Renal cortical epithelial cell (primary cell): ENCODE data around the gene P2RY14. TPM values are rescaled to one million over a fixed set of nuclear protein-coding genes. Genes with fewer than 3 reads are reported as not detected.
A peak's percentile ranks its signal among the peaks of the same experiment; 100 is the strongest.

Source experiments
- DNase-seq: peaks from one replicate; pipeline ENCODE4 v3.0.0-alpha.2; 2011; ENCODE audit warnings: low read depth
- total RNA-seq: library from RNA; depleted of rRNA; stranded (reverse); fragments of >200 nt; gene quantifications from 2 replicates; pipeline ENCODE4 v1.2.3, GENCODE V29; 2014

The P2RY14 gene
- total RNA-seq, 1 donor from 2014 or later = not detected

DNA sequence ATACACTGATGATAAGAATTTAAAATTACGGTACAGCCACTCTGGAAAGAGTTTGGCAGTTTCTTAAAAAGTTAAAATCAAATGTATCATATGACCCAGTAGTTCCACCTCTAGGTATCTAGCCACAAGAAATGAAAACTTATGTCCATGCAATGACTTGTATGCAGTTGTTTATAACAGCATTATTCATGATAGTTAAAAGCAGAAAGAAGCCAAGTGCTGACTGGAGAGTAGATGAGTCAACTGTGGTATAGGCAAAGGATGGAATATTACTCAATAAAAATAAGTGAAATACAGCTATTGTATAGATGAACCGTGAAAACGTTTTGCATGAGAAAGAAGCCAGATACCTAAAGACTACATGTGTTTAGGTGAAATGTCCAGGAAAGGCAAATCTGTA lies 23.4 kb upstream of the P2RY14 start:
- DNase-seq = no peak

DNA sequence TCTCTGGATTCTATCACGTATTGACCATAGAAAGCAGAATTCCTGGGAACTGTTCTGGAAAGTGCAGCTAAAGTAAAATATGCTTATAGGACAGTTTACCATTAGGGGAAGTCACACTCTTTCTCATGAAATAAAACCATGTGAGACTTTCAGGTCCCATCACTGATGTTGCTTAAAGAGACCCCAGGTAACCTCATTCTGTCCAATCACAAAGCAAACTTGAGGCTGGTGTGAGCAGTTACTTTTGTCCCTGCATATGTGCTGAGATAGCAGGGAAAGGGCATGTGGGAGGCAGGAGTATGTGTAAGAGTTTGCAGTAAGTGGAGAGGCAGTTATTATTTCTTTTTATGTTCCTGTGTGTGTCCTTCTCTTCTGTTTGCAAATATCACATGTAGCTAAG lies 22.2 kb upstream of the P2RY14 start:
- DNase-seq = no peak

DNA sequence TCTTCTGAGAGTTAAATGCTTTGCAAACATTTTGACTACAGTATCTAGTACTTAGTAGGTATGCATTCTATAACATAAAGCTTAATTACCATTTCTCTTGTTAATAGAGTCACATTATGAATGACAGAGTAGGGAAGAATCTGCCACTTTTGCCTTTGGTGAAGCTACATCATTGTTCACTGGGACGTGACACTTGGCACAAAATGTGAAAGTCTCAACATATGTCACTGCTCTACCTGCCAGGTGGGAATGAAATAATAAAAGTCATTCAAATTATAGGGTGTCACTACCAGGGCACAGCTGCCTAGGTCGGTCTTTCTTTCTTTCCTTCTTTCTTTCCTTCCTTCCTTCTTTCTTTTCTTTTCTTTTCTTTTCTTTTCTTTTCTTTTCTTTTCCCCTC lies 20.7 kb upstream of the P2RY14 start:
- DNase-seq = no peak

DNA sequence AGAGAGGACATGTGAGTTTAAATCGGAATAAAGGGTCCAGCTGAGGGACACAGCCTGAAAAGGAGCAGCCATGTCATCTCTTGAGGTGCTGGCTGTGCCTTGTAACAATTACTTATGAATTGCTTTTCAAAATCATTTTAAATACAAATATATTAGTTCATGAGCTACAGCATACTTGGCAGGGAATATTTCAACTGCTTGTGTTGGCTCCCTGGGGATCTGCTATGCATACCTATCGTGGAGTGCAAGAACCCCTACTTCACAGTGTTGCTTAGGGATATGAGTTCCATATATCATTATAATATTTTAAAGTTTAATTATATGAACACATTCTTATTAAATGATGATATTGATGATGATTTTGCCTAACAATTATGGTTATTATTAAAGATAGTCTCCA lies 19.1 kb upstream of the P2RY14 start:
- no peak for DNase-seq

DNA sequence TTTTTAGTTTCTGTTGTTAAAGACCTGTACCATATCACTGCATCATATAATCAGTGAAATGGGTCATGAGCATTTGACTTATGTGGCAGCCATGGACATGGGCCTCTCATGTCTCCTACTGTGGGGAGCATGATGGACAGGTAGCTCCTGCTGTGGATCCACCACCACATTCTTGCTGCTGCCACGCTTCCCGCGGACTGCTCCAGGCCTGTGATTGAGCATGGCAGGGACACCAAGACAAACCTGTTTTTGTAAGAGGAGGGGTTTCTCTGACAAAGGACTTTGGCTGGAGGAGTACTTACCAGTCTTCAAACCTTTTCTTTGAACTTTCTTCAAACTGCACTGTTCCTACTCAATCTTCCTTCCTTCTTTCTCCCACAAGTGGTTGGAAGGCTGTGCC lies 17.9 kb upstream of the P2RY14 start:
- DNase-seq = no peak

DNA sequence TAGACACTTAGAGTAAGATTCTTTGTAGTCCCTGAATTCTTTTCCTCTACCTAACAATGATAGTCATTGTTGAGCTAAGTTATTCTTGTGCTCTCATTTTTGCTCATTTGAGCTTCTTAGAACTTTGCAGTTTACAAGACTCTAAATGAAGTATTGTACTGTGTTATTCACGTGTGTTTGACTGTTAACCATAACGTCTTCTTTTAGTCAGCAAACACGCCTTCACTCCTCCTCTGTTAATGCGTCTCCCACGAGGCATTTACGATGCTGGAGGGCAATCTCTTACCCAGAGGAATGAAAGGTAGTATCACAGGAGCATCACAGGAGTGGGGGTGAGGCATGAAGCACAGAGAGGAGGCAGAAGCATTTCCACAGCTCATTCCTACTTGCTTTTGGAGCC lies 14.8 kb upstream of the P2RY14 start:
- DNase-seq = no peak

DNA sequence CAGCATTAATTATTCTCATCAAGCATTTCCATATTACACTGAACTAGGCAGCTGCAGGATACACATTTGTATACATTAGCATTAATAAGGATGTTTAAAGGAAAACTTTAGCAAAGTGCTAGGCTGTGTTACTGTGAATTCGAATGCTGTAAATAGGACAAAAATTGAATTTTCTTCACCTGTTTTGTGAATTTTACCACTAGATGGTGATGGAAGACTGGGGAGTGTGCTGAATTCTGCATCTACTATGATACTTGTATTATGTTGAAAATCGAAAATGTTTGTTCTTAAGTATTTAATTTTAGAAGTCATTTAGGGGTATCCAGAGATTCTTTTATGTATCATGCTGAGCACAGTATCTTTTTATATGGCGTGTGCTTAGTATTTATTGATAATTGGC lies 12.3 kb upstream of the P2RY14 start:
- DNase-seq = peak; percentile 50

DNA sequence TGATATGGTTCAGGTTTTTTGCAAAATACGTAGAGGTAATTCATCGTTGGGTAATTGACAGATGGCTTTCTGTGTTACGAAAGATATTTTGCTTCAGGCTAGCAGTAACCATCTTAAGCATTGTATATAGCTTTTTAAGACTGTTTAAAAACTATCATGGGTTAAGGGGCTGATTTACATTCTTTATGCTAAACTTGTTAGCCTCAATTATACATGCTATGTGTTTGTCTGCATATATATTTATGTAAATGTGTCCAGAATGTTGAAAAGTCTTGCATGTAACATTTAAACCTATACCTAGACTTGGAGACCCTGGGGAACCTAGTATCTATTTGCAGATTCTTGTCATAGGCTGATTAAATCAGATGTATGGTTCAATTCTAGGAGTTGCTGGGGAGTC lies 11.1 kb upstream of the P2RY14 start:
- no peak for DNase-seq

DNA sequence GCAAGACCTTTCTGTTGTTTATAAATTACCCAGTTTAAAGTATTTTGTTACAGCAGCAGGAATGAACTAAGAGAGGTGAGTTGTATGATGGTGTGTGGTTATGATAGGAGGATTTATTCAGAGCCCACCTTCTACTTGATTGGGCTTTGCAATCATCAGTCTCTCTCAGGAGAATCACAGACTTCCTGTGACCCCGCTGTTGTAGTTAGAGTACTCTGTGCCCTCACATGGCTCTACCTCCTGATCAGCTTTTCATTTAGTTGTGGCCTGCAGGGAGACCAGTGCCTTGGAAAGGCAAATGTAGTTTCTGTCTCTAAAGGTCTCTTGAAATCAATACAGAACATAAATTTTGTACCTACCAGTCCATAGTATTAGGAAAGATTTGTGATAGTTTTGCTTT lies 7.6 kb upstream of the P2RY14 start:
- no peak for DNase-seq

DNA sequence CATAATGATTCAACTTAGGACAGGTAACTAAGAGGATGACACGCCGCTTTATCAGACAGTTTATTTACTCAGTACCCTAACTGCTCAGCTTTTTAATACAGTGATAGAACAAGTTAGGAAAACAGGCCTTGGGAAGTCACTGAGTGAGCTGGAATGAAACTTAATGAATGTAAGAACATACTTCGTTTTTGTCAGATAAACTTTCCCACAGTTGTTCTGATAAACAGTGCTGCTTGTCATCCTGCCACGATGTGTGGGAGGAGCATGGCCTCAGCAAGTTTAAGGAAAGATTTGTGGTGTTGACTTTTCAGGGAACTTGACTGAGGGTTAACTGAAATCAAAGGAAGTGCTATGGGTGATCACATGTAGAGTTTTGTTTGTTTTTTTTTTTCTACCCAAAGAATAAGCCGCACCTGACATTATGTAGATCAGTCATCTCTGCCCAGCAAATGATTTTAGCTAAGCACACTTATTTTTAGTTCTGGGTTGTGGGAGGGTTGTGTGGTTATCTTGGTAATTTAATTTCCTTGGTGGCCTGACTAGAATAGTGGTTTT lies 5.6 kb upstream of the P2RY14 start:
- DNase-seq = peak; percentile 78

DNA sequence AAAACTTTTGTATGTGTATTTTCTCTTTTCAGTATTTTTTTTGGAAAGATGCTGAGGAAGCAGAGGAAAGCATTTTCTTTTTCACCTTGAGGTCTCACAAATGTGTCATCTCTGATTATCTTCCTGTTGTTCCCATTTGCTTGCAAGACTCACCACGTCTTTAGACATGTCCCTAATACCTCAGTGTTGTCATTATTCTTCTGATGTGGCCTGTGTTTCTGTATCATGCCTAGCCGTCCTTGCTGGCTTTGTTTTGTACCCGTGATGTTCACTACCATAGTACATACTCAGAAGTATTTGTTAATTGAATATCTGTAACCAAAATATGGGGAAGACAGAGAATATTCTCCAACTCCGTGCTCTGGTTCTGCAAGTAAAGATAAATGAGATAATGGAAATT lies 5.0 kb upstream of the P2RY14 start:
- DNase-seq = no peak

DNA sequence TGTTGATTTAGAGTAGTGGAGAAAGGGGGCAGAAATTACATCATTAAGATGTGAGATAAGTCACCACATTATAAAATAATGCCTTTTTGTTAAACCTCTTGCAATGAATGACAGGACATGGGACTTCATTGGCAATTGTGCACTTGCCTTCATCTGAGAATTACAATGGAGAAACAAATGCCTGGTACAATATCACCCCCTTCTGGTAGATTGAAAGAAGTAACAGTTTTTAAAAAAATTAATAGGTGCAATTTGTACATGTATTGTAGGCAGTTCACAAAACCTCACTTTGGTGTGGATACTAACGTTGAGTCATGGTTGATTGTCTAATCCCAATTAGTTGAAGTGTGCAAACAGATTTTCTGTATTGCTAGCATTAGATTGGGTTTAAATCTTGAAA lies 4.6 kb upstream of the P2RY14 start:
- peak; percentile 62 for DNase-seq

DNA sequence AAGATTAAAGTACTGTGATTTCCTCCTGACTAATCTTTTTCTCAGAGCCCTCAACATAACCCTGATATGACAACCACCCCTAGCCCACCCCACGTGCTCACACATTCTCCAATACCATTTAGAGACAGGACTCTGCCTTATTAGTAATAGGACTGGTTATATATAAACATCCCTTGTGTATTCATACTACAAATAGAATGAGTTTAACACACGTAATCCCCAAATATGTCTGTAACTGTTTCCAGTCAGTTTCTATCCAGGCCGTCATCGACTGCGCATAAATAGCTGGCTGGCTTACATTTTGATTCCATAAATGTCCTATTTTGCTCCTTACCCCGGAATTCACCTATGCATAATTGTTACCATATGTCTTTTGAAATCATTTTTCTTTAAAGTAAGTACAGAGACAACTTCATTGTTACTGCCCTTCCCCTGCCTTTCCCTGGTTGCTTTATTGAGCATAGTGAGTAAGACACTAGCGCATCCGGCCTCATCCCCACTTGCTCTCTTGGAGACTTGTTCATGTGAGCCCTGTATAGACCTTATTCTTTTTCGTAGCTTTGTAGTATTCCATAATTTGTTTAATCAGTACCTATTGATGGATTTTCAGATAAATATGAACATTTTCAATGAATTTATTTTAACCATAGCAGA lies 3.5 kb upstream of the P2RY14 start:
- DNase-seq = no peak

DNA sequence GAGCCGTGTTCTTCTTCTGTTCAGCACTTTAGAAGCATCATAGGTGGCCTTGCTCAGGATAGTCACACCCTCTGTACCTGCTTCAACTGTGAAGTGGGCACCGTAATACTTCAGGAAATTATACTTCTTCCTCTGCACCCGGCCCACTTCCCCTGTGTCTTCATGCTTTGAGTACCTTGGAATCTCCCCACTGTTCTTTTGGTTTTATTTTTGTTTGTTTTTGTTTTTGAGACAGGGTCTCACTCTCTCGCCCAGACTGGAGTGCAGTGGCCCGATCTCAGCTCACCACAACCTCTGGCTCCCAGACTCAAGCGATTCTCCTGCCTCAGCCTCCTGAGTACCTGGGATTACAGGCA lies 1.7 kb downstream of the P2RY14 start:
- no peak for DNase-seq

DNA sequence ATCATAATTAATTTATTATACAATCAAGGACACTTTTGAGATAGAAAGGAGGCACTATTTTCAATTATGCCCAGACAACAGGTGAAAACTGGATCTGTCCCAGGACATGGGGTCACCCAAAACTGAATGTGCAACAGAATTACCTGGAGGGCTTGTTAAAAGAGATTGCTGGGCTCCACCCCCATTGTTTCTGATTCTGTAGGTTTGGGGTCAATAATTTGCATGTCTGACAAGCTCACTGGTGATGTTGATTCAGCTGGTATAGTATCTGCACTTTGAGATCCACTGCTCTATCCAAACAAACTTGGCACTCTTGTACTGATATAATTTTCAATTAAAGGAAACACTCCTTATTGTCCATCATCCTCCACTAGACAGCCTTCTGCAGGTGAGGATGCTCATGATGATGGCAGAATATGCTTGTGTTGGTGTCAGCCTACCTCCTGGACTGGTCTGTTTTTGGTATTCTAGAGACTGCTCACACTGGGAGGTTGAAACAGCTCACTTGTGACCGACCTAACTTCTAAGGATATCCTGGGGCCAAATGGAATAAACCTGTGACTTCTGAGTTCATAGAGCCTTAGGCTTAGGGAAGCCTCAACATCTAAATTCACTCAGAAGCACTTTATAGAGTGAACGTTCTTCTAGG lies 2.2 kb downstream of the P2RY14 start:
- DNase-seq = no peak

DNA sequence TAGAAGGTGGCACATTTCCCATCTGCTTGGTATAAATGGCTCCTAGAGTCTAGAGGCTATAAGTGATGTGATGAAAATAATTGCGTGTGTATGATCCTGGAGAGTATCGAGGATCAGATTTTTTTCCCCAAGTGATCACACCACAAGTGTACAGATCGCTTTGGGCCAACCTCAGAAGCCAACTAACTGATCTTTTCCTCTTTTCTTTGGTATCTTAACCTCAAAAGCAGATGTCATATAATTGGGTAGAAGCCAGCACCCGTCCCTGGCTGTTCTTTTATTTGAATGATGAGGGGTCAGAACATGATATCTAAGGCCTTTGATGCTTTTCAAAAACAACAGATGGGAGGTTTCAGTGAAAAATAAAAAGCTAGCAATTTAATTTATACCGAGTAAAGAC lies 3.3 kb downstream of the P2RY14 start:
- no peak for DNase-seq

DNA sequence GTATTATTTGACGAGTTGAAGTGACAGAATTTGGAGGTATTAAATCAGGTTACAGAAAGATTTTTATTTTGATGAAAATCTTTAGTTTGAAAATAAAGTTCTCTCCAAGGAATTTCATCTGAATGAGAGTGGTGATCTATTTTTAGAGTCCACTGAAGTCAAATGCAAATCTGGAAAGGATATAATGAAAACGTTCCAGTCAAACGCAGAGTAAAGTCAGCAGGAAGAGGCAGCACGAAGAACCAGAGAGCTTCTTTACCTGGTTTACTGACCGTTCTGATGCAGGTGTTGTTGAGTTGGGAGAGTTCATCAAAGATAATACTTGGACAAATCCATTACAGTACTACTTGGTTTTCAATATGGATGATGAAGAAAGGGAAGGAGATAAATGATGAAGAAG lies 8.7 kb downstream of the P2RY14 start:
- DNase-seq = no peak

DNA sequence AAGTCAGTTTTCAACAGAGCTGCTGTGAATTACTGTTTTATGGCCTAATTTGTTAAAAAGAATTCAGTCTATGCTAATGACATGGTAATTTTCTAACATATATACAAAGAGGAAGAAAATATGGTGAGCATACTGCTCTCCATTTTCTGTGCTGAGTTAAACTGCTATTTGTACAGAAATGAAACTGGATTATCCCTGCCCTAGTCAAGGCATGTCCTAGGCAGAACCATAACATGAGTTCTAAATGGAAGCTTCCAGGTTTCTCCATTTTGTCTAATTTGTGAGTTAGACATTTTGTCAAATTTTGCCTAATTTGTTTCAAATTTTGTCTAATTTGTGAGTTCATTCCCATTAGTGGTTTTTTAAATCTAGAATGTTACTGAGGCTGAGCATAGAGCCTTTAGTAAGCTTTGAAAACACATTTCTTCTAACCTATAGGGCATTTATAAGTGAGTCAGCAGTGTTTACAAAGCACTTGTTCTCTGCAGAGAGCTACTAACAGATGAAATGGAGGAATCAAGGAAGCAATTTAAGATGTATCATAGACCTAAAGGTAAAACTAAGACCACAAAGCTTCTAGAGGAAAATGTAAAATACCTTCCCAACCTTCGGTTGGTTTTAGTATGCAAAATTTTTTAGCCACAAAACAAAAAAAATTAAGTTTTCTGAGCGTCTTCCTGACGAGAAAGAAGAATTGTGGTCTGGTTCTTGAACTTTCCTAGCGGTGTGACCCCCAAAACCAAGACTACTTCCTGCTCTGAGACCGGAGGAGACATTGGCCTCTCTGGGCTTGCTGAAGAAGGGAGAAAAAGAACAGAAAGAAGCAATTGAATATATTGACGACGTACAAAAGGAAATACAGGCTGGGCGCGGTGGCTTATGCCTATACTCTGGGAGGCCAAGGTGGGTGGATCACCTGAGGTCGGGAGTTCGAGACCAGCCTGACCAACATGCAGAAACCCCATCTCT lies 9.8 kb downstream of the P2RY14 start:
- DNase-seq = peak; percentile 16

DNA sequence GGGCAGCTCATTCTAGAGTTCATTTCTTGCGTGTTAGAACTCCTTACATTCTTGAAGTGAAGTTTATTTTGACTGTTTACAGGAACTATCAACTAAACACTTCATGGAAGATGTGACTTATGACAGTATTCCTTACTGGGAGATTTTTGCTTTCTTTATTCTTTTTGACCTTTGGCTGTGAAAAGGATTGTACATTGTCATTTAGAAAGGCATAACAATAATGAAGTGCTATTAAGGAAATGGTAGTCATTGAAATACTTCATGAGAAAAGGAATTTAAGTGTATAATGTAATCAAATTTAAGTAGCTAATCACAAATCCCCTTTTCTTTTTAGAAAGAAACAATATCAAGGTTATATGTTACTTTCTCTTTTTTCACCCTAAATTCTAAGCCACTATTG lies 11.3 kb downstream of the P2RY14 start:
- DNase-seq = no peak

DNA sequence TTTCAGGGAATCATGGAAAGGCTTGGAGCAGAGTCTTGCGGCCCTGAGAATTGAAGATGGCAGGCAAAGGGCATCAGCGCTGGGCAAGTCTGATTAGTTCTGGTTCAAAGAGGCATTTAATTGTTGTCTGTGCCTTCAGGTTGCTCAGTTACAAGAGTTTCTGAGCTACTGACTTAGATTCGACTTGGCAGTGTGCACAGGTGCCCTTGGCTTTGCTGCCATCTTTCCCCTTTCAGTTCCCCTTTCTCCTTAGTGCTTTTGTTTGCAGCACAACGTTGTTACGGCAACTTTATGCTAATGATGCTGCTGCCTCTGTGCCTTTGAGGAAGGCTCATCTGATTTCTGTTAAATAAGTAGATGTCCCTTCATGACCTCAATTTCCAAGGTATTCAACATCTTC lies 12.5 kb downstream of the P2RY14 start:
- no peak for DNase-seq

DNA sequence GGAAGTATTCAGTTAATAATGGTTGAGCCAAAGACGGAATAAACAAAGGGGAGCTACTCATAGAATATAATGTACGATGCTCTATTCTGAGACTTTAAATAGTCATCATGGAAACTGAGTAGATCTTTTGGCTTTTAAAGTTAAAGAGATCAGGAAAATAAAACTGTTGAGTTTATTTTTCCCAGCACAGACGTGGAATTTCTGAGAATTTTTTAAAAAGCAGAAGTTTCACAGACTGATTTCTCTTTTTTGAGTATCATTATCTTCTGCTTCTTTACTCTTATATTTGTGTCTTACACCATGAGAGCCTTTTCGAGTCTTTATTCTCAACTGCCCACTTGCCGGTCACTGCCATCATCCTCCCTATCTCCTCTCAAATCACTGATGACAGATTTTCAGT lies 13.2 kb downstream of the P2RY14 start:
- no peak for DNase-seq

DNA sequence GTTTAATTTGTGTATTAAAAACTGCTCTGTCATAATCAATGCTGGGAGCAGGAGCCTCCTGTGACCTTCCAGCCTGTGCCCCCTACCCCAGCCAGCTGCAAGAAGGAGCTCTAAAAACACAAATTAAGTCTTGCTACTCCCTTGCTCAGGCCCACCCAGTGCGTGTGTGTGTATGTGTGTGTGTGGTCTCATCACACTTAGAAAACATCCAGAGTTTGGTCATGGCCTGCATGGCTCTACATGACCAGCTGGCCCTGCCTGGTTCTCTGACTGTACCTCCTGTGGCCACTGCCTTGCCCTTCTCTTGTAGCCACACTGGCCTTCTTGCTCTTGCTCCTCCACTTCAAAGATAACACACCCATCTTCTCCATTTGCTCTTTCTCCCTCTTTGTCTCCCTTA lies 13.7 kb downstream of the P2RY14 start:
- DNase-seq = no peak
